OCI-LY3 (cell line): Measurements from ENCODE around the gene GPR18.

Source experiments
- H2AFZ ChIP-seq: fragments of 200-600, 300-600 bp; shearing (Covaris generic); 2 replicates; pipeline ENCODE4 v1.6.0; 2014; ENCODE audit warnings: antibody characterized with exemption, low read depth, low read length
- H3K27ac ChIP-seq: fragments of 200-600, 300-600 bp; sonication (generic); 2 replicates; pipeline ENCODE4 v1.5.1; 2014; ENCODE audit warnings: mild to moderate bottlenecking, low read length, moderate library complexity, mixed read lengths
- H3K27me3 ChIP-seq: fragments of 200-600, 300-600 bp; sonication (generic); 2 replicates; pipeline ENCODE4 v1.6.1; 2014; ENCODE audit warnings: low read depth, low read length, mixed read lengths
- H3K36me3 ChIP-seq: fragments of 200-600, 300-600 bp; sonication (generic); replicated peaks from 2 replicates; pipeline ENCODE3; 2014; ENCODE audit warnings: low read depth, low read length, mixed read lengths
- H3K4me1 ChIP-seq: fragments of 300-600, 200-600 bp; sonication (generic); 2 replicates; pipeline ENCODE4 v1.6.1; 2014; ENCODE audit warnings: low read length, mixed read lengths
- H3K4me2 ChIP-seq: fragments of 200-600, 300-600 bp; sonication (generic); 2 replicates; pipeline ENCODE4 v1.6.1; 2014; ENCODE audit warnings: low read length, mixed read lengths
- H3K4me3 ChIP-seq: fragments of 300-600, 200-600 bp; sonication (generic); 2 replicates; pipeline ENCODE4 v1.5.1; 2014; ENCODE audit warnings: antibody characterized with exemption, mild to moderate bottlenecking, low read length, moderate library complexity
- H3K79me2 ChIP-seq: fragments of 300-600, 200-600 bp; shearing (Covaris generic); 2 replicates; pipeline ENCODE4 v1.6.1; 2014; ENCODE audit warnings: mild to moderate bottlenecking, low read length, mixed read lengths
- H3K9ac ChIP-seq: fragments of 300-600, 200-600 bp; shearing (Covaris generic); 2 replicates; pipeline ENCODE4 v1.6.0; 2014; ENCODE audit warnings: mild to moderate bottlenecking, low read length, moderate library complexity
- H3K9me3 ChIP-seq: fragments of 200-600, 300-600 bp; shearing (Covaris generic); 2 replicates; pipeline ENCODE4 v1.6.1; 2014; ENCODE audit warnings: low read length, mixed read lengths; ENCODE audit not compliant: insufficient read depth
- H4K20me1 ChIP-seq: fragments of 200-600, 300-600 bp; sonication (generic); 2 replicates; pipeline ENCODE4 v1.6.1; 2016; ENCODE audit warnings: low read length, mixed read lengths; ENCODE audit not compliant: insufficient read depth
- CTCF ChIP-seq: fragments of 200-600, 300-600 bp; sonication (generic); IDR thresholded peaks from 2 replicates; pipeline ENCODE4 v1.5.1; 2014; ENCODE audit warnings: antibody characterized with exemption, low read length, low read depth
- EZH2phosphoT487 ChIP-seq: fragments of 200-600 bp; shearing (Covaris generic); IDR thresholded peaks from 2 replicates; pipeline ENCODE4 v1.6.1; 2018; ENCODE audit warnings: antibody characterized with exemption, mixed run types, low read depth

GPR18 gene

GRCh38 chr13:99302637-99303505 is 44.7 kb upstream of the GPR18 start:
- H3K79me2 ChIP-seq, result peaks cover 96% of the 10 kb centered on the region
- no peaks in the 10 kb centered on the region; the same call in 1 of the 2 replicates for H3K27me3 ChIP-seq
- peaks cover 54% of the 10 kb centered on the region for H3K36me3 ChIP-seq
- no peak overlapping the region for H2AFZ ChIP-seq
- peak overlapping the region; percentile 79; the same call in 1 of the 2 replicates for H3K9ac ChIP-seq
- H4K20me1 ChIP-seq, result peaks cover 75% of the 10 kb centered on the region
- H3K4me1 ChIP-seq, result peaks cover 88% of the 10 kb centered on the region
- no peak for TF ChIP-seq CTCF
- TF ChIP-seq EZH2phosphoT487, result no peak
- peak overlapping the region; percentile 86 for H3K4me2 ChIP-seq
- H3K27ac ChIP-seq, result peak overlapping the region; percentile 35; the same call in 1 of the 2 replicates
- H3K9me3 ChIP-seq, result no peaks in the 10 kb centered on the region
- peak overlapping the region; percentile 84 for H3K4me3 ChIP-seq

DNA sequence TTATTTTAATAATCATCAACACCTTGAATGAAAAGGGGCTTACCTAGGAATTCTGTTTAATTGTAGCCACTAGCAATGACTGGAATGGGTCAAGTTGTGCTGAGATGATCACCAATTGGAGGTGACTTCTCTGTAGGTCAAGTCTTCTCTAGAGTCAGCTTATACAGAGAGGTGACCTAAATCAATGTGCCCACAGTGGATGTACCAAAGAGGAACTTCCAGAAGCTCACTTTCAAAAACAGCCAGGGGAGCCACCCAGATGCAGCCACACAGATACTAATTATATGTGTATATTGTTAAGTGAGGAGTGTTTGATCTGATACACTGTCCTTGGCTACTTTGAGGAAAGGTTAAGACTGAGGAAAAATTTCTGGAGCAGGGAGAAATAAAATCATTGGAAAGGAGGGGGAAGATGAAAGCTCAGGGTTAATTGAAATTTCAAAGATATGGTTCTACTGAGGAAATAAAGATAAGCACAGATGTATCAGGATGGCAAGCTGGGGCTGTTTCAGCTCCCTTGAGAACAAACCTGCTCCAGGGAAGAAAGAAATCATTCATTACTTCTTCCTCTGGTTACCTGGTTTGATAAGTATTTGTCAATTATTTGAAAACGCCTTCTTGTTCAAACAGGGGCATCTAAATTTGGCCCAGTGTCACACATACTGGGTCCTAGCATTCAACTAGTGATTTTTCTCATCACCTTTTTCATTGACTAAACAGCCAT is 43.9 kb upstream of the GPR18 start:
- H3K9ac ChIP-seq, result peak overlapping the region; percentile 15; the same call in 1 of the 2 replicates
- H3K27me3 ChIP-seq, result no peaks in the 10 kb centered on the region; the same call in 1 of the 2 replicates
- peak overlapping the region; percentile 35; the same call in 1 of the 2 replicates for H3K27ac ChIP-seq
- peak overlapping the region; percentile 86 for H3K4me2 ChIP-seq
- peaks cover 83% of the 10 kb centered on the region for H4K20me1 ChIP-seq
- peaks cover 99% of the 10 kb centered on the region for H3K79me2 ChIP-seq
- peaks cover 54% of the 10 kb centered on the region for H3K36me3 ChIP-seq
- H3K4me3 ChIP-seq, result peak overlapping the region; percentile 84
- H3K9me3 ChIP-seq, result no peaks in the 10 kb centered on the region
- H3K4me1 ChIP-seq, result peaks cover 90% of the 10 kb centered on the region
- H2AFZ ChIP-seq, result no peak overlapping the region
- TF ChIP-seq CTCF, result no peak
- no peak for TF ChIP-seq EZH2phosphoT487

GRCh38 chr13:99301056-99301838 is 43.1 kb upstream of the GPR18 start:
- no peak overlapping the region for H2AFZ ChIP-seq
- no peak overlapping the region for H3K9ac ChIP-seq
- H3K27me3 ChIP-seq, result no peaks in the 10 kb centered on the region; the same call in 1 of the 2 replicates
- H4K20me1 ChIP-seq, result peaks cover 90% of the 10 kb centered on the region
- peaks cover 51% of the 10 kb centered on the region for H3K36me3 ChIP-seq
- H3K4me2 ChIP-seq, result peak overlapping the region; percentile 86
- peak overlapping the region; percentile 35; the same call in 1 of the 2 replicates for H3K27ac ChIP-seq
- TF ChIP-seq CTCF (no peak), EZH2phosphoT487 (no peak)
- peaks cover 95% of the 10 kb centered on the region for H3K79me2 ChIP-seq
- H3K4me3 ChIP-seq, result peak overlapping the region; percentile 84; the same call in 1 of the 2 replicates
- H3K4me1 ChIP-seq, result peaks cover 95% of the 10 kb centered on the region
- H3K9me3 ChIP-seq, result no peaks in the 10 kb centered on the region
